ENCODE results near the gene ZBP1.

GRCh38 chr20:57663241-57663640 lies 43.0 kb upstream of the ZBP1 start:
- TF ChIP-seq, protein P1, sequence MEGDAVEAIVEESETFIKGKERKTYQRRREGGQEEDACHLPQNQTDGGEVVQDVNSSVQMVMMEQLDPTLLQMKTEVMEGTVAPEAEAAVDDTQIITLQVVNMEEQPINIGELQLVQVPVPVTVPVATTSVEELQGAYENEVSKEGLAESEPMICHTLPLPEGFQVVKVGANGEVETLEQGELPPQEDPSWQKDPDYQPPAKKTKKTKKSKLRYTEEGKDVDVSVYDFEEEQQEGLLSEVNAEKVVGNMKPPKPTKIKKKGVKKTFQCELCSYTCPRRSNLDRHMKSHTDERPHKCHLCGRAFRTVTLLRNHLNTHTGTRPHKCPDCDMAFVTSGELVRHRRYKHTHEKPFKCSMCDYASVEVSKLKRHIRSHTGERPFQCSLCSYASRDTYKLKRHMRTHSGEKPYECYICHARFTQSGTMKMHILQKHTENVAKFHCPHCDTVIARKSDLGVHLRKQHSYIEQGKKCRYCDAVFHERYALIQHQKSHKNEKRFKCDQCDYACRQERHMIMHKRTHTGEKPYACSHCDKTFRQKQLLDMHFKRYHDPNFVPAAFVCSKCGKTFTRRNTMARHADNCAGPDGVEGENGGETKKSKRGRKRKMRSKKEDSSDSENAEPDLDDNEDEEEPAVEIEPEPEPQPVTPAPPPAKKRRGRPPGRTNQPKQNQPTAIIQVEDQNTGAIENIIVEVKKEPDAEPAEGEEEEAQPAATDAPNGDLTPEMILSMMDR (IDR thresholded peaks at IDR 0.05; ENCODE audit: low read depth, low read length): no peak
- TF ChIP-seq EZH2phosphoT487 (IDR thresholded peaks at IDR 0.05; ENCODE audit: low read depth): no peak
